NCI-H146 (cell line): ENCODE data around the gene DDIT3.
A peak's percentile ranks its signal among the peaks of the same experiment; 100 is the strongest.

Experiments
- DNase-seq: peaks from one replicate; lab custom pipeline; 2025; lab: John Stamatoyannopoulos, UW

DDIT3 gene

GRCh38 chr12:57547288-57548012 lies 27.1 kb upstream of the DDIT3 start:
- DNase-seq = no peak

GRCh38 chr12:57546438-57547287 lies 26.3 kb upstream of the DDIT3 start, which contains the start of gene DCTN2:
Gene DCTN2, minus strand, starts transcription at chr12:57547192. Its CDS starts 129 bp downstream, at chr12:57547063.
- DNase-seq = peak; percentile 97

GRCh38 chr12:57545809-57546437 lies 25.6 kb upstream of the DDIT3 start:
- DNase-seq = peak; percentile 34

- no peak for DNase-seq
Measured at GRCh38 chr12:57543581-57543980, 23.3 kb upstream of the DDIT3 start.

GRCh38 chr12:57541717-57542116 lies 21.4 kb upstream of the DDIT3 start:
- no peak for DNase-seq

GRCh38 chr12:57541001-57541400 lies 20.7 kb upstream of the DDIT3 start:
- peak; percentile 12 for DNase-seq

- no peak for DNase-seq
Measured at GRCh38 chr12:57539134-57539768, 18.9 kb upstream of the DDIT3 start.

- DNase-seq = no peak
Measured at GRCh38 chr12:57536597-57536942, 16.3 kb upstream of the DDIT3 start.

GRCh38 chr12:57535764-57536596 lies 15.7 kb upstream of the DDIT3 start:
- DNase-seq = no peak

- no peak for DNase-seq
Measured at GRCh38 chr12:57534991-57535543, 14.8 kb upstream of the DDIT3 start.

- DNase-seq = no peak
Measured at GRCh38 chr12:57534250-57534649, 13.9 kb upstream of the DDIT3 start.

GRCh38 chr12:57533108-57533507 lies 12.8 kb upstream of the DDIT3 start:
- no peak for DNase-seq

- DNase-seq = no peak
Measured at GRCh38 chr12:57531836-57532235, 11.5 kb upstream of the DDIT3 start.

GRCh38 chr12:57530396-57531142 lies 10.3 kb upstream of the DDIT3 start:
- DNase-seq = no peak

- DNase-seq = no peak
Measured at GRCh38 chr12:57529831-57530230, 9.5 kb upstream of the DDIT3 start.

GRCh38 chr12:57528831-57529555 lies 8.7 kb upstream of the DDIT3 start:
- no peak for DNase-seq

GRCh38 chr12:57528176-57528575 lies 7.9 kb upstream of the DDIT3 start:
- DNase-seq = no peak

- no peak for DNase-seq
Measured at GRCh38 chr12:57527184-57527583, 6.9 kb upstream of the DDIT3 start.

- no peak for DNase-seq
Measured at GRCh38 chr12:57526477-57527126, 6.3 kb upstream of the DDIT3 start.
